NCI-H526 (cell line): ENCODE measurements around the gene PAQR5.

ENCODE experiments used
- DNase-seq, 2 experiments: peaks; one replicate each; lab custom pipeline; 2025; lab: John Stamatoyannopoulos, UW

PAQR5 gene

DNA sequence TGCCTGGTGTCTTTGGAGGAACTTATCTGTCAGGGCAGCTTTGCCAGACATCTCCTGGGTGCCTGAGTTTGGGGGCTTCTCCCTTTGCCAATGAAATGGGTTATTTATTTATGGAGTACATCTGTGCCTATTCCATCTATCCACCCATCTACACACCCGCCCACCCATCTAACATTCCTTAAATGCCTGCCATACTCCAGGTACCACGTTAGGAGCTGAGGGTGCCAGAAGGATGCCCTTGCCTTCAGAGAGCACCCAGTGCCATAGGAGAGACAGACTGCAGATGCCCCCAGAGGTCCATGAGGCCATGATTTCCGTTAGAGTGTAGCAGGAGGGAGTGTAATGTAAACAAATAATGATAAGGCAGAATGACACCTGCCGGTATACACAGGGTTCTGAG, 93.6 kb downstream of the PAQR5 start:
- peak in 1 of 2 experiments; percentile 27 for DNase-seq

DNA sequence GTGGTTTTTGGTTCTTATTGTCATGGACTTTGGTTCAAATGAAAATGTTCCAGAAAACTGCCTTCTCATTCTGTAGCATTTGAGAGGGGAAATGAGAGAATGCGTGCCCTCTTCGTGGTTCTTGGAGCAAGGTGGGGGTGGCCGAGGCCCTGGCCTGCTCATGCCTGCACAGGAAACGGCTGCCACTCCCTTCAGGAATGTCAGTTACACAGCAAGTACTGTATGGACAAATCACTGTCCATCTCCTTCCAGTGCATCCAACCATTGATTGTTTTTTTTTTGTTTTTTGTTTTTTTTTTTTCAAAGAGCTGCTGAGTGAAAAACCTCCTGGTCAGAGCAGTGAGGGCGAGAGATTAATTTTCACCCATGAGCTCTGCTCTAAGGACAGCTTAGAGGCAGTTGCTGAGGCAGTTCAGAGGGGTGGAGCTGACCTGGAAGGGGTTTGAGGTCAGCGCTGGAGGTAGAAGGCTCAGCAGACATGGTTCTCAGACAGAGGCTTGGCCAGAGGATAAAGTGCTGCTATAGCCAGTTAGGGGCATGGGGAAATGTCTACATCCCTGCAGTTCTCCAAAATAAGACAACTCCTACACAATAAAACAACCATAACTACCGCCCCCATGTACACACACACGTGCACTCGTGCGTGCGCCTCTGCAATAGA, 95.2 kb downstream of the PAQR5 start:
- no peak for DNase-seq

DNA sequence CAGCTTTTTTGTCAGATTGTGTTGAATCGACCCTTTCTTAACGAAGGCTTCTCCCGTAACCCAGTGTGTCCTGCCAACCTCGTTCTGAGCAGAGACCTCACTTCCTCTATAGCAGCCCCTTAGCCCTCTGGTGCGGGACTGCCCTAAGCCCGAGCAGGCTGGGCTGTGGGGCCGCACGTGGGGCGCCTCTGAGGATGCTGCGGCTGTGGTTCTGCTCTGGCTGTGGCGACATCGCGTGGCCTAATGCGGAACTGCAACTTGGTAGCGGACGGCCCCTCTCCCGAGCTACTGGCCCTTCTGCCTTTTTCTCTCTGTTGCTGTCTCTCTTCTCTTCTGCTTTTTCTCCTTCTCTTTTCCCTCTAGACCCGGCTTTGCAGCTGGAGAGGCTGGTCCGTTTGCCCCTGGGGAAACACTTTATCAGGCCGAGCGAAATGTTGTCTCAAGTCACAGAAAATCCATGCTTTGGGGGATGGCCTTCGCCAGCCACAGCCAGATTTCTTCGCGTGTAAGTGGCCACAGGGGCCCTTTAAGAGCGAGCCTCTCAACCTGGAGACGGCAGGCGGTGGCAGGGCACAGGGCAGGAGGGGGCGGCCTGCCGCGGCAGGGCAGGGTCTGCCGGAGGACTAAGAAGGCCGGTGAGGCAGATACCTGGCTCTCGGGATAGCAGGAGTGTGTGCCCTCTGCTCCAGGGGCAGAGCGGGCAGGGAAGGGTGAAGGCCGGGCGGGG, 96.0 kb downstream of the PAQR5 start:
- DNase-seq: peak in 1 of 2 experiments; percentile 85

DNA sequence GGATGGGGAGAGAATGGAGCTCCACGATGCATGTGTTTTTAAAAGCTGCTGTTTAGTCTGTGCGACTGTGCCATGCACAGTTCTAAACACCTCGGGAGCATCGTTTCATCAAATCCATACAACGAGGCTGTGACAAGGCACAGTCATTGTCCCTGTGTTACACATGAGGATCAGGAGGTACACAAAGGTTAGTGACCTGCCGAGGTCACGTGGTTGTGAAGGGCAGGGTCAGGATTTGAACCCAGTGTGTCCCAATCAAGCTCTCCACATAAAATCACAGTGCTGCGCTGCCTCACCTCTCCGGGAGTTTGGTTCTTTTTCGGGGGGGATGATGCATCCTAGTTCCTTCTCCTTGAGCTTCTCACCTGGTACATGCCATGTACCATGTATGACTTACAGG, 96.7 kb downstream of the PAQR5 start:
- no peak for DNase-seq

DNA sequence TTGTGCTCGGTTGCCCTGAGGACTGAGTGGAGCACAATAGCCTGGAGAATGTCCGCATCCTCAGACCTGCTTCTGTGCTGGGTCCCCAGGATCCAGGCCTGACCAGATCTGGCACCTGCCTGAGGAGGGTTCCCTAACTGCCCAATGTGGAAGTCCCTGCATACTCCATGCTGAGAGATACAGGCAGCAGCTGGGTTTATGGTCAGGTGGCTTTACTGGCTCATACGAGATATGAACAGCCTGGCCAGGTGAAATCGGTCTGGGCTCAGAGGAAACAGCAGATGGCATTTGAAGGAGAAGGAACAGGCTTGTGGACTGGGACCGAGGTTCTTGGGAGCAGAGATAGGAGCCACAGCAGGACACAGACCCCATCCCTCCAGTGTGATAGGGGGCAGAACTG, 97.3 kb downstream of the PAQR5 start:
- no peak for DNase-seq

DNA sequence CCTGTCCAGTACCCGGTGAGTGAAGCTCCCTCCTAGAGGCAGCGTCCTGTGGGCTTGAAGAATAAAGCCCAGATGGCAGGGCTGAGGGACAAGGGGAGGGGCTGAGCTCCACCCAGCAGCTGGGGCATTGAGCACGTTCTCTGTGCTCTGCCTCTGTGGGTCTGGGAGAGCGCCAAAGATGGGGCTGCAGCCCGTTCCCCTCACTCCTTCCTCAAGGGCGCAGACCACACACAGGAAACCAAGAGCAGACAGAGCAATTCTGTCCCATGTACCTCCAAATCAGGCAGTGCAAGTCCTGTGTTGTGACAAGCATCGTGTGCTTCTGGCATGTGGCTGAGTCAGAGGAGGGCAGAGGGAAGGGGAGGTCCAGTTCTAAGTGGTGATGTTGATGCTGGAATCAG, 99.8 kb downstream of the PAQR5 start:
- no peak for DNase-seq

DNA sequence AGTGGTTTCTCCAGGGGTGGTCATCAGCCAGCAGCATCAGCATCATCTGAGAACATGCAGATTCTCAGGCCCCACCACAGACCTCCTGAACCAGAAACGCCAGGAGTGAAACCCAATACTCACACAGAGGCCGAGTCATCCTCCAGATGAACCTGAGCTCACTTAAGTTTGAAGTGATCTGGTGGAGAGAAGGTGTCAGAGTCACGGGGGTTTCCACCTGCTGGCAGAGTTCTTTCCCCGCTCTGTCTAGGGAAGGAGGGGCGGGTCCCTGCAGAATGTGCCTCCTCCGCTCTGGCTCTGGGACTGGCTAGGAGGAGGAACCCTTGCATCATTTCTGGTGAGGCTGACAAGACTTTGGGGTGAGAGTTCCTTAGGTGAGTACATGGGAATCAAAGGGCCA, 102.1 kb downstream of the PAQR5 start:
- no peak for DNase-seq

DNA sequence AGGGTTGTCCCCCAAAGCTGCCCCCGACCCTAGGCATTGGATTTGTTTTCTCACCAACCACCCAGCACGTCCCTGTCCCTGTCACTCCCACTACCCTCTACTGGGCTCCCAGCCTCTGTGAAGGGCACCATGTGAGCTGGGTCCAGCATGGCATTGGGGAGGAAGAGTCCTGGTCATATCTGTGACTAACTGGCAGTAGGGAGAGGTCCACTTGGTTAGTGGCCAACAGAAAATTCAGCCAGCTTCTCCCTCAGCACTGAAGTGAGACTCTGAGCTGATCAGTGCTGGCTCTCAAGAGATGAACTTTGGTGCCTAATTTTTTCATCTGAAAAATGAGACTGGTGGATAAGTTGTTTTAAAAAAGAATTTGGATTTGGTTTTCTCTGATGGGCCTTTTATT, 104.1 kb downstream of the PAQR5 start:
- no peak for DNase-seq

DNA sequence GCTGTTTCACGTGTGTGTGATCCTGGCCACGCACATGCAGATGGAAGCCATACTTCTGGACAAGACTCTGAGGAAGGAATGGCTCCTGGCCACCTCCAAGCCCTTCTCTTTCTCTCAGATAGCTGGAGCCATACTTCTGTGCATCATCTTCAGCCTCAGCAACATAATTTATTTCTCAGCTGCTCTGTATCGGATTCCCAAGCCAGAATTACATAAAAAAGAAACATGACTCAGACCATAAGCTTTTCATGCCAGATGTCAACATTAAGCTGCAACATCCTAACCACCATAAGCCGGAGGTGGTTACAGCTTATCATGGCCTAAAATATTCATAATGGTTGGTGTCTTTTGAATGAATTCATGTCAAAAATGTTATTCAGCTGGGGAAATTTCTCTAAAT, 104.9 kb downstream of the PAQR5 start:
- DNase-seq: no peak

DNA sequence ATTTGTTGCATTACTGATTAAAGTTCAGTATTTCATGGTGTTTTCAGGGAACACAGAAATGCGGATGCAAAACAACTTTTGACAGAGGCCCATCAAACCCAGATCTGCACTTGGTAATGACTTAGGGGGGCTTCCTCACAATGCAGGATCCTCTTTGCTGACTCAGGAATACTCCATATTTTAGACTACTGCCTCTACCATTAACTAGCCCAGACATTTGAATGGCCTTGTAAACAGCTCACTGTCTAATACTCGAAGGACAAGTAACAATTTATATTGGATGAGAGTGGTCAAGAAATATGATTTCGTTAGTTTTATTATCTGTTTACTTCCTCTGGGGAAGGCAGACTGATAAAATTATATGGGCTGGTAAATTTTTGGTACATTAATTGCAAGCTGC, 106.4 kb downstream of the PAQR5 start:
- DNase-seq: no peak

DNA sequence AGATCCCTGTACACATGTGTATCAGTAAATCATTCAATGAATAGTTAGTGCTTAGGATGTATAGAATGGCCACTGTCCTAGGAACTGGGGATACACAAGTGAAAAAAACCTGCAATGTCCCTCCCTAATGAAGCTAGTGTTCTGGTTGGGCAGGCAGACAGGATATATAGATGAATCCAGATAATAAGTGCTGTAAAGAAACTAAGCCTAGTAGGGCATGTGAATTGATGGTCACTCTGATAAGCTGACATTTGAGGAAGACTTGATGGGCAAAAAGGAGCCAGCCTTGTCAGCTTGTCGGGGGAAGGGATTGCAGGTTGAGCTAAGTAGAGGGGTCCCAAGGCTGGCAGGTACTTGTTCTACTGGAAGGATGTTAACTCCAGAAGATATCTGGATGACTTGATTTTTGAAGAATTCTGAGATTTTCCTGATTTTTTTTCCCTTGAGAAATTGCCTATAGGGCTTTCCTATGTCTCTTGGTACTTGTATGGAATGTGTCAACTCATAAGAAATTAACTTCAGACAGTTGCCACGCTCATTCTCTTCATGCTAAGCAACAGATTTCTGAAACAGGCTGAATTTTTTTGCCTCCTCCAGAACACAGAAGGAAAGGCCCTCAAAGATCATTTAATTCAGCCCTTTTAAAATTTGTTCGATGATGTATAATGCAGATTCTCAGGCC, 109.1 kb downstream of the PAQR5 start:
- DNase-seq: no peak

DNA sequence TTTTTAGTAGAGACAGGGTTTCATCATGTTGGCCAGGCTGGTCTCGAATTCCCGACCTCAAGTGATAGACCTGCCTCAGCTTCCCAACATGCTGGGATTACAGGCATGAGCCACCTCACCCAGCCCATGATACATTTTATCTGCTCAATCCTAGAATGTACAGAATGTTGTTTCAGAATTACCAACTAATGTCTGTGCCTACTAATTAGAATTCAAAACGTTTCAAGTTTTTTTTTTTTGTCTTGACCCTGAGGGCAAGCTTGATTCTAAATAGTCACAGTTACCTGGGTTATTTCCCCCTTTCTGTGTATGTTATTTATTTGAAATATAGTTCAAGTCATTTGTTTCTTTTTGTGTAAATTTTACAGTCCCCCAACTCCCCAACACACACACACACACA, 110.1 kb downstream of the PAQR5 start:
- DNase-seq: no peak

DNA sequence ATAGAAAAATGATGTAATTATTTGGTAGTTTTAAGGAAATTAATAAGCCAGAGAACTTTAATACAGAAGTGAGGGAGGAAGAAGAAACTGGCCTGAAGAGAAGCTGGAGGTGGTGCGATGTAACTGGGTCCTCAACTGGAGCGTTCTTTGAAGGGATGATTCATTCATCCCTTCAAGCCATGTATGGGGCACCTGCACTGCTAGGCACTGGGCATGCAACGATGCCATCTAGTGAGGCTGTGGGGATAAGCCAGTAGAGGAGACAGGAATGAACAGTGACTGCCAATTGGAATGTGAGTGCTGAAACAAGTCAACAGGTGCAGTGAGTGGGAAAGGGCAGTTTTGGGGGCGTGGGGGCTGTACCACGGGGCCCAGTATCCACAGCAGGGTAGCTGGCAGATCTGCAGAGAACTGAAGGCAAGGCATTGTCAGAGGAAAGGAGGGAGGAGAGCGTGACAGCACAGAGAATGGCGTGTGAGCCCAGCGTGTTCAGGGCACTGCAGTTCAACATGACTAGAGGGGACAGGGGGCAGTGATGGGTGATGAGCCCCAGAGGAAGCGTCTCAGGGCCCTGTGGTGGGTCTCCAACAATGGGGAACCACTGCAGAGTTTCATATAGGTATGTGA, 111.6 kb downstream of the PAQR5 start:
- DNase-seq: peak; percentile 59 to 75

DNA sequence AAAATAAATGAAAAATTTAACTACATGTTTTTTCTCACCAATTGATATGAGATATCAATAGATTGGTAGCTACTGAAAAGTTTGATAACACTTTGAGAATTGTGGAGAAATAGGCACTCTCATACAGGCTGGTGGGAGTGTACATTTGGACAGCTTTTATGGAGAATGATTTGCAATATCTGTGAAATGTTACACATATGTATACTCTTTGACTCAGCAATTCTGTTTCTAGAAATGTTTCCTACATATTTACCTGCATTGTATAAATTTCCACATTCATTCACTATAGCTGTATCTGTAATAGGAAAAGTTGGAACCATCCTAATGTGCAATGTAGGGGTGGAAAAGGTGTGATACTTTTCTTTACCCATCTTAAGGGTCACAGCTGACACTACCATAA, 113.6 kb downstream of the PAQR5 start:
- DNase-seq: no peak

DNA sequence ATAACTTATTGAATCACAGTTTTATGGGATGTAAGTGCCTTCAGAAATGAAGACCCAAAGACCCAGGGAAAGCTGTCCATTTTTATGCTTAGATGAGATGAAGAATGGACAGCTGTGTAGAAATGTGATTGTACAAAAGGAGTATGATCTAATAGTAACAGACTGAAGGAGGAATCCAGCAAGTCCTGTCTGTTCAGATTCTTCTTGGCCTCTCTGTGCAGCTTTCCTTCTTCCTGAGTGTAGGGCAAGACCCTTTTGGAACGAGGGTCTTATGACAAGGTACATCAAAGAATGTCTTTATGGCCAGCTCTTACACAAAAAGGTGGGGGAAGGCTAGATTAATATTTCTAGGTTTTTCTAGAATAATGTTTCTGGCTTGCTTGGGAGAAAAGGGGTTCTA, 114.0 kb downstream of the PAQR5 start:
- no peak for DNase-seq

DNA sequence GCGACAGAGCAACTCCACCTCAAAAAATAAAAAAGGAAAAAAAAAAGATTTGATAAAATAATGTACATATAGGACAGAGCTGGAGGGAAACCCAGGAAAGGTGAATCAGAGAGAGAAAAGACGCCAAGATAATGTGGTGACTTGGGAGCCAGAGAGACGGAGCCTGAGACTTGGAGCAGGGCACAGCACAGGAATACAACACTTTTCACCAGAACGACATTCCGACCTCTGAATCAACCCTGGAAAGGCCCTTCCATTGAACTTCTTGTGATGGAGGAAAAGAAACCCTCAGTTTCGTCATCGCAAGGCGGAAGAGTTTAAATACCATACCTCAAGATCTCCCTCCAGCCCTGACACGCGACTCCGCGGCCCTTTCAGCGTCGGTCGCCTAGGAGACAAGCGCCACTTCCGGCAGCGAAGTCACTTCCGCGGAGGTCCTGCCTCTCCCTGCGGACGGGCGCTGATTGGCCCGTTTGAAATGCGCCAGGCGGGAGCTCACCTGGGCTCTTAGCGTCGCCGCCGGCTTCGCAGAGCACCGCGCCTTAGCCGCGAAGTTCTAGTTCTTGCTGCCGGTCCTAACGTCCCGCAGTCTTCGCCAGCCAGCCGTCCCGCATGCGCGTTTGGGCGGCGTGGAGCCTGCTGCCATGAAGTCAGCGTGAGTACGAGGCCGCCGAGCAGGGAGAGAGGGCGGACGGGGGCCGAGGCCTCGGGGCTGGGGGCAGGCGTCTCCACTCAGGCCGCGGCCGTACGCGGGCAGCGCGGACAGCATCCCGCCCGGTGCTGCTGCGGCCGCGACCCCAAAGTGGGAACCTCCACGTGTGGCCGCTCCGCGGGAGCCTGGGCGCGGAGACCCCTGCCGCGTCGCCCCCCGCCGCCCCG, 115.3 kb downstream of the PAQR5 start, which contains the start of gene KIF23:
Gene KIF23 (plus strand): TSS at position 528 of the 879 bp plus-strand sequence. CDS start 117 bp downstream, at position 645.
- peak; percentile 90 to 97 for DNase-seq

DNA sequence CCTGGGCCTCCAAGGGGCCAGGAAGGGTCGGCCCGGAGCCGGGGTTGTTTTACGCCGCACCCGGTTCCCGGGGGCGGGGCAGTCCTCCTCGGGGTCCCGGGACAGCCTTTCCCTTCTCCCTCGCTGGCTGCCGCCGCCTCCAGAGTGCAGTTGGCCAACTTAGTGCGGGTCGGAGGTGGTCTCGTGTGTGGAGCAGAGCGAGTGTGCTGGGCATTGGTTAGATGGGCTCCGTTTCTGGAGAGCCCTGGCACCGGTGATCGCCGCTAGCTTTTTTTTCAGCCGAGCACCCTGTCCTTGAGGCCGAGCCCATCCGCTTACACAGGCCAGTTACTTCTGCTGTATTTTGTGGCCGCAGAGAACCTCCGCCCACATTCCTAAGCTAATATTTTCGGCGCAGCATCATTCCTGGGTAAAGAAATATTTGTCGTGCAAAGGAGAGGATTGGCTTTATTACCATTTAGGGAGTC, 116.0 kb downstream of the PAQR5 start:
- peak in 1 of 2 experiments; percentile 58 for DNase-seq

DNA sequence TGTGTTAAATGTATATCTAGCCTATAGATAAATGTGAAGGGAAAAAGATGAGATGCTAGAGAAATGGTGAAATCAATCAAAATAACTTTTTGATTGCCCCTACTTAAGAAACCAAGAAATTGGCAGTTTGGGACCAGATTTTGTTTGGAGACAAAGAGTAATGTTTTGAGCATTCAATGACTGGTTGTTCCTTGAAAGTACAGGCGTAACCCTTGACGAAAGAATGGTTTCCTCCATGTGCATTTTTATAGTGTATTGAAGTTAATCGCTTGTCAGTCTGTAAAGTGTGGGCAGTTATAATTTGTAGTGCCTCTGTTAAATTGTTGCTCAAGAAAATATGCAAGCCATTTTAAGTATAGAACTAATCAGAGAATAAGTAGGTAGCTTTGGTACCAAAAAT, 116.7 kb downstream of the PAQR5 start:
- DNase-seq: no peak

DNA sequence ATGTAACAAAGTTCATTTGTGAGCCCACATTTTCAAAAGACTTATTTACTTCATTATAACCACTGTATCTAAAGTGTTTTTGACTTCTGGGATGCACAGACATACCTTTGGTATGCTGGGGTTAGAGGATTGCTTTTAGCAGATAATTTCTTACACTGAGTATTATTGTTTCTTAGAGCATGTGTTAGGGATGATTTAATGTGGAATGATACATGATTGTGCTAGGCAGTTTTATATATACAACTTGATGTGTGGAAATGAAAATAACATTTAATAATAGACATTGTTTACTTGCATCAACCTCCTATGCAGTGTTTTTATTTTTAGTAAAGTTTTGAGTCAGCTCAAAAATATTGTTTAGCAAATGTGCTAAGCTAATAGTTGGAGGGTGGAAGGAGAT, 118.9 kb downstream of the PAQR5 start:
- DNase-seq: no peak

DNA sequence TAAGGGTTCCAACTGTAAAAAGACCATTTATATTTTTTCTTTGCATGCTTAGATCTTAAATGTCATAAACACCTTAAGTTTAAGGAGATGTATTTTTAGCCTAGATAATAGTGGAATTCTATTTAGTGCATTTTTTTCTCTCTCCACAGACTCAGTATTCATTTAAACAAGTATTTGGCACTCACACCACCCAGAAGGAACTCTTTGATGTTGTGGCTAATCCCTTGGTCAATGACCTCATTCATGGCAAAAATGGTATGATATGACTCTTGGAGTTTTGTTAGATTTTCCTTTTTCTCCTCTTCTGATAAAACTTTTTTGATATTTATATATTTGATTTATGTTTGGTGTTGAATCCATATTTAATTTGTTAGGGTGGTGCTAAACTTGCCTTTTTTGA, 122.8 kb downstream of the PAQR5 start:
- no peak for DNase-seq

DNA sequence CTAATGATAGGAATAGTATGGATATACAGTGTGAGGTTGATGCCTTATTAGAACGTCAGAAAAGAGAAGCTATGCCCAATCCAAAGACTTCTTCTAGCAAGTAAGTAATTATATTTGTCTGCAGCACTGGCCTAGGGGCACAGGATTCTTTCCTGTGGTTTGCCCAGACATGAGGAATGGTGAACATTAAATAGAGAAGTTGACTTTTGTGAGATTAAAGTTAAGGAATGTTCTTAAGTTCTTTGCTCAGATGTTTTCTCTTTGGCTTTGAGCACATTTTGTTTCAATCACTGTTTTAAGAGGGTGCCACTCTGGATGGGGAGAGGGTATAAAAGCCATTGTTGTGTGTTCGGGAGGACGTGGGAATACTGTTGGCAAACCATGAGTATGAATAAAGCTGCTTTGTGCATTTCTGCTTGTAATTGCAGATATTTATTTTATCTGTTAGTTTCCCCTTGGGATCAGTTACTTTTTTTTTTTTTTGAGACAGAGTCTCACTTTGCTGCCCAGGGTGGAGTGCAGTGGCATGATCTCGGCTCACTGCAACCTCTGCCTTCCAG, 123.7 kb downstream of the PAQR5 start:
- DNase-seq: no peak
